C4-2B (cell line): ENCODE data around the gene BBX.

Experiments
- ZFX ChIP-seq: fragments of 450-650 bp; IDR thresholded peaks from 2 replicates; pipeline ENCODE4 v1.6.1; 2017
- TF ChIP-seq, protein P1 (sequence below): fragments of 450-650 bp; conservative IDR thresholded peaks from 2 replicates; pipeline ENCODE4 v1.5.1; 2017; ENCODE audit warnings: mild to moderate bottlenecking

DNA sequence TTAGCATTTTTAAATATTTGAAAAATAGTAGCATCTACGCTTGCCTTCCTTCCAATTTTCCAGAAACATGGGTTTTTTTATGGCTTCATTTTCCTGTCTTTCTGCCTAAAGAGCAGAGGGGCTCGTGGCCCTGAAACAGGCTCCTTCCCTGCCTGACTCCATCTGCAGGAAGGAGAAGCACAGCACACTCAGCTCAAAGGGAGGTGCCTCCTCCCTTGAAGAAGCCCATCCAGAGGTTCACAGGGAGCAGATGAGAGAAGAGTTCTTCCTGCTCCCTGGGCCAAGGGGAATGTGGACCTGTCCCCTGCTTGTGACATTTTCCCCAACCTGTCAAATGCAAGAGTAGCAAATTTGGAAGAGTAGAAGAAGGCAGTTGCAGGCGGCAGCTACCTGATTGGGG, 55.8 kb downstream of the BBX start:
- TF ChIP-seq, protein P1, sequence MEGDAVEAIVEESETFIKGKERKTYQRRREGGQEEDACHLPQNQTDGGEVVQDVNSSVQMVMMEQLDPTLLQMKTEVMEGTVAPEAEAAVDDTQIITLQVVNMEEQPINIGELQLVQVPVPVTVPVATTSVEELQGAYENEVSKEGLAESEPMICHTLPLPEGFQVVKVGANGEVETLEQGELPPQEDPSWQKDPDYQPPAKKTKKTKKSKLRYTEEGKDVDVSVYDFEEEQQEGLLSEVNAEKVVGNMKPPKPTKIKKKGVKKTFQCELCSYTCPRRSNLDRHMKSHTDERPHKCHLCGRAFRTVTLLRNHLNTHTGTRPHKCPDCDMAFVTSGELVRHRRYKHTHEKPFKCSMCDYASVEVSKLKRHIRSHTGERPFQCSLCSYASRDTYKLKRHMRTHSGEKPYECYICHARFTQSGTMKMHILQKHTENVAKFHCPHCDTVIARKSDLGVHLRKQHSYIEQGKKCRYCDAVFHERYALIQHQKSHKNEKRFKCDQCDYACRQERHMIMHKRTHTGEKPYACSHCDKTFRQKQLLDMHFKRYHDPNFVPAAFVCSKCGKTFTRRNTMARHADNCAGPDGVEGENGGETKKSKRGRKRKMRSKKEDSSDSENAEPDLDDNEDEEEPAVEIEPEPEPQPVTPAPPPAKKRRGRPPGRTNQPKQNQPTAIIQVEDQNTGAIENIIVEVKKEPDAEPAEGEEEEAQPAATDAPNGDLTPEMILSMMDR = no peak
- no peak for TF ChIP-seq ZFX
